Measurements from ENCODE around the gene P2RX5.

- no peak for TF ChIP-seq CTCF (IDR thresholded peaks at IDR 0.05; ENCODE audit: low read depth, low read length, poor library complexity, severe bottlenecking)
- TF ChIP-seq EZH2phosphoT487 (IDR thresholded peaks at IDR 0.05; ENCODE audit: borderline replicate concordance, low read length) = no peak
Observed at GRCh38 chr17:3739422-3740124, 43.6 kb upstream of the P2RX5 start.

Measured in DOHH2 (cell line).